GM19035 (cell line): Measurements from ENCODE around the gene GLRA1.

Experiments used
- ATAC-seq: cut with Tn5 transposase; IDR thresholded peaks from one replicate; pipeline ENCODE4 v1.9.1; 2021; ENCODE audit not compliant: unreplicated experiment

Gene GLRA1

GRCh38 chr5:151779531-151780125 lies 145.0 kb downstream of the GLRA1 start:
- no peak for ATAC-seq

- ATAC-seq = no peak
Measured at GRCh38 chr5:151775025-151775606, 149.5 kb downstream of the GLRA1 start.

GRCh38 chr5:151773951-151774350 lies 150.7 kb downstream of the GLRA1 start:
- ATAC-seq = no peak

GRCh38 chr5:151772846-151773561 lies 151.6 kb downstream of the GLRA1 start:
- no peak for ATAC-seq
